ENCODE measurements around the gene FOLR1.

Gene FOLR1

DNA sequence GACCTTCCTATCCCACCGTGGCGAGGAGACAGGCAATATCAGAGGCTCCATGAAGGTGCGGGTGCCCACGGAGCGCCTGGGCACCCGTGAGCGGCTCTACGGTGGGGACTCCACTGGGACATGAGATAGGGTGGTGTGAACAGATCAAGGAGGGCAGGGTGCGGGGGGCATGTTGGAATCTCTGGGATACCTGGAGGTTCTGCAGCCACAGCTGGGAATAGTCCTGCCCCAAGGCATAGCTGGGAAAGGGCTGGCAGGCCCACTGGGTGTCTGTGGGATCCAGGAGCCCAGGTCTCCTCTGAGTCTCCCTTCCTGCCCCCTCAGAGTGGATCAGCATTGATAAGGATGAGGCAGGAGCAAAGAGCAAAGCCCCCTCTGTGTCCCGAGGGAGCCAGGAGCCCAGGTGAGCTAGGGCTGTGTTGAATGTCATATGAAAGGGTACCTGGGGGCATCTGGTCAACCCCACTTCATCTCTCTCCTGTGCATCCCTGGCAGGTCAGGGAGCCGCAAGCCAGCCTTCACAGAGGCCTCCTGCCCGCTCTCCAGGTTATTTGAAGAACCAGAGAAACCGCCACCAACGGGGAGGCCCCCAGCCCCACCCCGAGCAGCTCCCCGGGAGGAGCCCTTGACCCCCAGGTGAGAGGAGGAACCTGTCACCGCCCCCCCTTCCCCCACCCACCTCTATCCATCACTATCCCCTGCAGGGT, 43.6 kb downstream of the FOLR1 start:
- DNase-seq (ENCODE audit: low spot score): no peak

- DNase-seq (ENCODE audit: low spot score): no peak
Observed at GRCh38 chr11:72236083-72236697, 44.2 kb downstream of the FOLR1 start.

DNA sequence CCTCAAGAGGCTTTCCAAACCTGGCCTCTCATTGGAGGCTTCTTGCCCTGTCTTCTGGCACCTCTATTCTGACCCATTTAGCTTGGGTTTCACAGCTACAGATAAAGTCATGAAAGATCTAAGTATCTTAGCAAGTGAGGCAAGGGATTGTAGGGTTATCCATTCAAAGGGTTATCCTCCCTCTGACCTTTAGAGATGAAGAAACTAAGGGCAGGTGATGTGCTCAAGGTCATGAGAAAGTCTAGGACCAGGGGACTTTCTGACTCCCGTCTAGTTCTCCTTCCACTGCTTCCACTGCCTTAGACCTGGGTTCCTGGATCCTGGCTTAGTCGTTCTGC, 44.8 kb downstream of the FOLR1 start:
- no peak for DNase-seq (ENCODE audit: low spot score)

DNA sequence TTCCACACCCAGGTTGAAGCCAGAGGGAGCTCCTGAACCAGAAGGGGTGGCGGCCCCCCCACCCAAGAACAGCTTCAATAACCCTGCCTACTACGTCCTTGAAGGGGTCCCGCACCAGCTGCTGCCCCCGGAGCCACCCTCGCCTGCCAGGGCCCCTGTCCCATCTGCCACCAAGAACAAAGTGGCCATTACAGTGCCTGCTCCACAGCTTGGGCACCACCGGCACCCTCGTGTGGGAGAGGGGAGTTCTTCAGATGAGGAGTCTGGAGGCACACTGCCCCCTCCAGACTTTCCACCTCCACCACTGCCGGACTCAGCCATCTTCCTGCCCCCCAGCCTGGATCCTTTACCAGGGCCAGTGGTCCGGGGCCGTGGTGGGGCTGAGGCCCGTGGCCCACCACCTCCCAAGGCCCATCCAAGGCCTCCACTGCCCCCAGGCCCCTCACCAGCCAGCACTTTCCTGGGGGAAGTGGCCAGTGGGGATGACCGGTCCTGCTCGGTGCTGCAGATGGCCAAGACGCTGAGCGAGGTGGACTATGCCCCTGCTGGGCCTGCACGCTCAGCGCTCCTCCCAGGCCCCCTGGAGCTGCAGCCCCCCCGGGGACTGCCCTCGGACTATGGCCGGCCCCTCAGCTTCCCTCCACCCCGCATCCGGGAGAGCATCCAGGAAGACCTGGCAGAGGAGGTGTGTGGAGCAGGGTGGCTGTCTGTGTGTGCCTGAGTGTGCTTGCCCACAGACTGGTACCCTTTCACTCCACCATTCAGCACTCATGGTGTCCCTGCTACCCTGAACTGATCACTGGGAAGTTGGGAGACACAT, 45.4 kb downstream of the FOLR1 start:
- no peak for DNase-seq (ENCODE audit: low spot score)

GRCh38 chr11:72238040-72238450, 46.1 kb downstream of the FOLR1 start:
- peak; percentile 45 for DNase-seq (ENCODE audit: low spot score)

- DNase-seq (ENCODE audit: low spot score): no peak
Observed at GRCh38 chr11:72238492-72239312, 46.8 kb downstream of the FOLR1 start.

DNA sequence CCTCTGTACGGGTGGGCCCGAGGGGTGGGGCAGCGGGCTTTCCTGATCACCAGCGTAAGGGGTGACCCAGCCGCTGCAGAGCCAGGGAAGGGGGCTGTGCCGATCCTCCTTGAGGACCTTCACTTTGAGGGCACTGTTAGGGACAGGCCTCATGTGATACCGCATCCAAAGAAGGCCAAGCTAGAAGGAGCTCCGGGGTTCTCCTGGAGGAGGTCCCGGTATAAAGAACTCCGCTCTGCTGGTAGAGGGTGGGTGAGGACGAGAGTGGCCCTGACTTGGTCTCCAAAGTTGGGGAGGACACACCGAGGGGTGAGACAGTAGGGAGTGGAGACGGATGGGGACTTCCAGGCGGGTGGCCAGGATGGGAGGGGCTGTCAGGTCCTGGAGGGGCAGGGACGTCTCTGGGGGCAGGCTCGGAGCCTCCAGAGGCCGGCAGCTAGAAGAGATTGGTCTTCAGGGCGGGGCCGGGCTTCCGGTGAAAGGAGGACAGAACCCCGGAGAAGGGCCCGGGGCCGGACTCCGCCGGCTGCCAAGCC, 47.4 kb downstream of the FOLR1 start:
- DNase-seq (ENCODE audit: low spot score): no peak

DNA sequence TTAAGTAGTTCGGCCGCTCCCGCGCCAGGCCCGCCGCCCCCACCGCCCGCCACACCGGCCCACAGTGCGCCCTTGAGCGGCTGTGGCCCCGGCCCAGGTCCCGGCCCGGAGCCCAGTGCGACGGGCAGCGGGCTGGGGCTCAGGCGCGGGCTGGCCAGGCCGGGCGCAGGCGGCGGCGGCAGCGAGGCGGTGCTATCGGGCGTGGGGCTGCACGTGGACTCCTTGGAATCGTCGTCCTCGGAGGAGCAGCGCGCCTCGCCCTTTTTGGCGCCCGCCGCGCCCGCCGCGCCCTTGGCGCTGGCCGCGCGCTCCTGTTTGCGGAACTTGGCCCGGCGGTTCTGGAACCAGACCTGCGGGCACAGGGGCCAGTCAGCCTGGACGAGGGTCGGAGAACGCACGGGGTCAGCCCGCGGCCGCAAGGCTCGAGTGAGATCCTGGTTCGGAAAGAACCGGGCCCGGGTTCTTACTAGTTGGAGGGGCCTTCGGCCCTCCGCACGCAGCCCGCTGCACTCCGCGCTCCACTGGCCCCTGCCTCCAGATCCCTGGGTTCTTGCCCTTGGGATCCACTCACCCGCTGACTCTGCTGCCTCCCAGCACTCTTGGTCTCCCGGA, 48.0 kb downstream of the FOLR1 start:
- DNase-seq (ENCODE audit: low spot score): no peak

DNA sequence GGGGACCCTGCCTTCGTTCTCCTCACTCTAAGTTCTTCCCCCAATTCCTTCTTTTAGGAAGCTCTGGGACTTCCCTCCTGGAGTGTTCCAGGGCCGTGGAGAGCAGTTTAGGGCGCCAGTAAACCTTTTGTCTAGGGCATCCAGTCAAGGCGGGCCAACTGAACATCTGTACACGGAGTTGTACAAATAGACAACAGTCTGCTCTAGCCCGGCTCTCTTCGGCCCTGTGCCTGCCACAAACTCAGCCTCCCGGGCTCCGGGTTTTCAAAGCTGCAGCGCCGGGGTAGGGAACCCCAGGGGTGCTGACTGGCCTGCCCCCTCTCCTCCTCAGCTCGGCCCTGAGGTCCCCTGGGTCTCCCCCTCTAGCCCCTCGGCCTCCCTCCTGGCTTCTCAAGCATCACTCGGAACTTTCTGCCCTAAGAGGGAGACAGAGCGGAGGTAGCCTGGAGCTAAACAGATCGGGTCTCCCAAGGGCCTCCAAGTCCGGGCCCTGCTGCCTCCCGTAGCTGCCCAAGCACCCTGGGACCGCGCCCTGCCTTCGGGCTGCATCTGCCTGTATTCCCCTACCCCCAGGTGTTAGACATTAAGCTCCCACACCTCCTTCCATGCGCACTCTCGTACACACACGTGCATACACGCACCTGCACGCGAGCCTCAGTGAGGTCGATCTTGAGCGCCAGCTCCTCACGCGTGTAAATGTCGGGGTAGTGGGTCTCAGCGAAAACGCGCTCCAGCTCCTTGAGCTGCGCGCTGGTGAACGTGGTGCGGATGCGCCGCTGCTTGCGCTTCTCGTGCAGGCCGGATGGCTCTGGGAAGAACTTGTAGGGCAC, 48.7 kb downstream of the FOLR1 start:
- no peak for DNase-seq (ENCODE audit: low spot score)

DNA sequence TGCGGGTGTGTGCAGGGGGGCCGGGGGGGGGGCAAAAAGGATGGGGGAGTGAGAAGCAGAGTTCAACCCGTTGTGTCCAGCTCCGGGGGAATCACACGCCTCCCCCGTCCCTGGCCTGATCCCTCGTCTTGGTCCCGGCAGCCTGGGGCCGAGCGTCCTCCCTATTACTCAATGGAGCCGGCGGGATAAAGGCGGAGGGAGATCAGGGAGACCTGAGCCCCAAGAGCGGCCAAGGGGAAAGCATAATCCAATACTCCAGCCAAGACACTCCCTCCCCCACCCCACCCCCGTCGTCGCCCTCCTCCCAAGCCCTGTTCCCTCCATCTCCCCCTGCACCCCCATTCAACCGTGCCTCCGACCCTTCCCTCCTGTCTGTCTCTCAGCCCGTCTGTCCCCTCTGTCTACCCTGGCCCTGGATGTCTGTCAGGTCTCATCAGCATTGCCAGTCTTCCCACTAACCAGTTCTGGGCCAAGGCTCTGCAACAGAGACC, 49.4 kb downstream of the FOLR1 start:
- DNase-seq (ENCODE audit: low spot score): no peak

- no peak for DNase-seq (ENCODE audit: low spot score)
Observed at GRCh38 chr11:72242141-72242540, 50.2 kb downstream of the FOLR1 start.

GRCh38 chr11:72243173-72244059, 51.5 kb downstream of the FOLR1 start:
- DNase-seq (ENCODE audit: low spot score): no peak

DNA sequence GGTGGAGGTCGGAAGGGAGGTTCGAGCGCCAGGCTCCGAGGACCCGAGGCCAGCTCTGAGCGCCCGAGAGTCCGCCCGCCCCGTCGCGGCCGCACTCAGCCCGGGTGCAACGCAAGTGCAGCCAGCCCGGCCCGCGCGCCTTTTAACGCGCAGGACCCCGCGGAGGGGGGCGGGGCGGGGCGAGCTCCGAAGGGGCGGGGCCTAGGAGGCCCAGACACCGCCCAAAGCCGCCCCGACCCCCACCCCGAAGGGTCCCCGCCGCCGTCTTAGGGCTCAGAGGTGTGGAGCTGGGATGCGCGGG, 52.1 kb downstream of the FOLR1 start, which contains the start of gene PHOX2A:
Gene PHOX2A (minus strand): TSS at position 117 of the 301 bp plus-strand sequence. CDS start 172 bp downstream, outside the sequence.
- DNase-seq (ENCODE audit: low spot score): no peak

DNA sequence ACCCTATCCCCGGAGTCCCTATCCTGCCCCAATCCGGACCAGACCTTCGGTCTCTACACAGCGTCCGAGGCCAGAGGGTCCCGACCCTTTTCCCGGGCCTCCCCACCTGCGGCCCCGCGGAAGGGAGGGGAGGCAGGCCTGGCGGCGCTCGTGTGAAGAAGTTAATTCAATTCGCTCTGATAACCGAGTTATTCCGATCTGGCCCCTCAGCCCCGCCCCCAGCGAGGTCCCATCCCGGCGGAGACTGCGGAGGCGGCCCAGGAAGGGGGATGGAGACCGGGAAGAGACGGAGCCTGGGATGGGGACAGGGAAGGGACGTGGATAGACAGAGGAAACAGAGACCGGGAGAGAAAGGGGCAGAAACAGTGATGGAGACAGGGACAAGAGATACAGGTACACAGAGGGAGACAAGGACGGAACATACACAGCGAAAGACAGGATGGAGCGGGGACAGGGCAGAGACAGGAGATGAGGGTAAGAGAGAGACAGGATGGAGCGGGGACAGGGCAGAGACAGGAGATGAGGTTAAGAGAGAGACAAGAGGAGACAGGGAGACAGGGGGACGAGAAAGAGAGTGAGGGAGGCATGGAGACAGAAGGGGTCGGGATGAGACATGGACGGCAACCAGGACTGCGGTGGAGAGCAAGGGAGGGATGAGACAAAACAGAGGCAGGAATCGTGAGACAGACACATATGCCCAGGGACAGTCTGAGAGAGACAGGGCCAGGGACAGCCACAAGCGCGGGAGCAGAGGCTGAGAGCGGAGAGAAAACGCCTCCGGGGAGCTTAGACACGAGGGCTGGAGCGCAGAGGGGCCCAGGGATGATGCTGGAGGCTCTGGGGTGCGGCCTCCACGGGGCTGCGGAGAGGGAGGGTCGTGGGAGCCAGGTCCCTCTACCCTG, 52.7 kb downstream of the FOLR1 start:
- DNase-seq (ENCODE audit: low spot score): no peak

- no peak for DNase-seq (ENCODE audit: low spot score)
Observed at GRCh38 chr11:72245263-72245816, 53.4 kb downstream of the FOLR1 start.

Data from RKO (cell line).